HepG2 (cell line): ENCODE data around the gene ROM1. TPM values are rescaled to one million over a fixed set of nuclear protein-coding genes. Genes with fewer than 3 reads are reported as not detected.

Source experiments
- BRF2 ChIP-seq: sonication (generic); formaldehyde crosslinking; IDR thresholded peaks from 2 replicates; pipeline ENCODE4 v1.8.1; 2022; ENCODE audit warnings: mild to moderate bottlenecking, missing genetic modification reagents
- GATAD2A ChIP-seq: IDR thresholded peaks from 2 replicates; pipeline ENCODE4 v1.6.1; 2016
- GPBP1L1 ChIP-seq: sonication (generic); formaldehyde crosslinking; IDR thresholded peaks from 2 replicates; pipeline ENCODE4 v1.5.0; 2020; ENCODE audit warnings: mild to moderate bottlenecking, missing genetic modification reagents
- HHEX ChIP-seq: IDR thresholded peaks from 2 replicates; pipeline ENCODE4 v1.6.1; 2016; ENCODE audit warnings: control low read depth
- NONO ChIP-seq, 2 experiments: fragments of 450-650 bp in 1 of 2; sonication (generic) in 1 of 2; formaldehyde crosslinking in 1 of 2; IDR thresholded peaks in 1 of 2; conservative IDR thresholded peaks in 1 of 2; 2 replicates each; pipeline versions ENCODE4 v1.6.1 to v1.8.0; 2017 to 2022; ENCODE audit warnings: mild to moderate bottlenecking in 1 of 2, missing genetic modification reagents in 1 of 2, moderate library complexity in 1 of 2
- PCBP2 ChIP-seq: fragments of 200-400 bp; formaldehyde crosslinking; optimal IDR thresholded peaks from 2 replicates; pipeline ENCODE3; 2018; ENCODE audit warnings: low read length, low read depth; ENCODE audit not compliant: poor library complexity, severe bottlenecking
- POGK ChIP-seq: sonication (generic); formaldehyde crosslinking; conservative IDR thresholded peaks from 2 replicates; pipeline ENCODE4 v1.8.0; 2022; ENCODE audit warnings: mild to moderate bottlenecking, moderate library complexity, missing genetic modification reagents
- TBX3 ChIP-seq: fragments of 450-650 bp; IDR thresholded peaks from 2 replicates; pipeline ENCODE4 v1.6.1; 2017; ENCODE audit warnings: antibody characterized with exemption, mild to moderate bottlenecking, inconsistent platforms, borderline replicate concordance
- TCF12 ChIP-seq, 2 experiments: fragments of 450-650 bp in 1 of 2; sonication (generic) in 1 of 2; formaldehyde crosslinking in 1 of 2; IDR thresholded peaks; 2 replicates each; pipeline versions ENCODE4 v1.6.1 to v1.8.0; 2017 to 2022; ENCODE audit warnings: antibody characterized with exemption in 1 of 2, mild to moderate bottlenecking in 1 of 2, missing genetic modification reagents in 1 of 2, moderate library complexity in 1 of 2
- TRIM22 ChIP-seq: fragments of 450-650 bp; IDR thresholded peaks from 2 replicates; pipeline ENCODE4 v1.6.1; 2017
- ZBTB38 ChIP-seq: sonication (generic); formaldehyde crosslinking; IDR thresholded peaks from 2 replicates; pipeline ENCODE4 v1.5.1; 2020; ENCODE audit warnings: mild to moderate bottlenecking, missing genetic modification reagents
- ZBTB46 ChIP-seq: sonication (generic); formaldehyde crosslinking; IDR thresholded peaks from 2 replicates; pipeline ENCODE4 v1.4.0; 2020; ENCODE audit warnings: mild to moderate bottlenecking, missing genetic modification reagents, borderline replicate concordance
- ZFAT ChIP-seq: sonication (generic); formaldehyde crosslinking; conservative IDR thresholded peaks from 2 replicates; pipeline ENCODE4 v1.8.1; 2023; ENCODE audit warnings: missing genetic modification reagents, inconsistent platforms
- ZFP36L1 ChIP-seq: sonication (generic); formaldehyde crosslinking; IDR thresholded peaks from 2 replicates; pipeline ENCODE4 v1.8.0; 2022; ENCODE audit warnings: mild to moderate bottlenecking, missing genetic modification reagents, moderate library complexity
- ZNF124 ChIP-seq: sonication (generic); formaldehyde crosslinking; IDR thresholded peaks from 2 replicates; pipeline ENCODE4 v1.4.0; 2020; ENCODE audit warnings: missing genetic modification reagents
- ZNF256 ChIP-seq: sonication (generic); formaldehyde crosslinking; conservative IDR thresholded peaks from 2 replicates; pipeline ENCODE4 v1.4.0; 2020; ENCODE audit warnings: missing genetic modification reagents
- ZNF263 ChIP-seq: sonication (generic); formaldehyde crosslinking; IDR thresholded peaks from 2 replicates; pipeline ENCODE4 v1.4.0; 2020; ENCODE audit warnings: missing genetic modification reagents
- ZNF557 ChIP-seq: sonication (generic); formaldehyde crosslinking; IDR thresholded peaks from 2 replicates; pipeline ENCODE4 v1.4.0; 2020; ENCODE audit warnings: missing genetic modification reagents
- ZNF678 ChIP-seq: sonication (generic); formaldehyde crosslinking; IDR thresholded peaks from 2 replicates; pipeline ENCODE4 v1.4.0; 2020; ENCODE audit warnings: mild to moderate bottlenecking, missing genetic modification reagents
- ZNF720 ChIP-seq: sonication (generic); formaldehyde crosslinking; IDR thresholded peaks from 2 replicates; pipeline ENCODE4 v1.4.0; 2020; ENCODE audit warnings: missing genetic modification reagents
- ZNF772 ChIP-seq: sonication (generic); formaldehyde crosslinking; IDR thresholded peaks from 2 replicates; pipeline ENCODE4 v1.5.0; 2020; ENCODE audit warnings: mild to moderate bottlenecking, missing genetic modification reagents
- ZNF816 ChIP-seq: sonication (generic); formaldehyde crosslinking; IDR thresholded peaks from 2 replicates; pipeline ENCODE4 v1.8.0; 2022; ENCODE audit warnings: missing genetic modification reagents, mild to moderate bottlenecking, borderline replicate concordance
- ZNF850 ChIP-seq: sonication (generic); formaldehyde crosslinking; conservative IDR thresholded peaks from 2 replicates; pipeline ENCODE4 v1.9.0; 2021; ENCODE audit warnings: mild to moderate bottlenecking, missing genetic modification reagents
- polyA plus RNA-seq, 8 experiments: library from polyadenylated mRNA; depleted of rRNA in 3 of 8; stranded (reverse) in 7 of 8; unstranded in 1 of 8; fragments of >200 nt; fragmentation: Illumina TruSeq in 4 of 8; extraction: Trizol in 4 of 8; gene quantifications; 2 replicates each; pipeline versions ENCODE4 v1.2.1 to v1.2.3, GENCODE V29; 2011 to 2016; ENCODE audit warnings: low read depth in 4 of 8, missing spikeins in 1 of 8, mixed read lengths in 1 of 8; ENCODE audit not compliant: insufficient read depth in 1 of 8
- total RNA-seq, 5 experiments: library from RNA; depleted of rRNA; stranded (reverse); fragments of >200 nt; fragmentation: Illumina TruSeq; extraction: Trizol; gene quantifications; 2 replicates each; pipeline ENCODE4 v1.2.3, GENCODE V29; 2016; ENCODE audit warnings: low read depth in 1 of 5

ROM1 gene
- total and polyA plus RNA-seq, 2 of the 13 experiments (the other 11 are each of a cell fraction or from before 2014, with no cell fraction given) = 1.2 to 2.4 TPM

- no peak for TF ChIP-seq GATAD2A (CRISPR knock-in tag)
- TF ChIP-seq ZBTB46 (CRISPR knock-in tag) = no peak
- TF ChIP-seq POGK (CRISPR knock-in tag) = no peak; the same call in 1 of the 2 replicates
- TF ChIP-seq PCBP2 = no peak
- peak; percentile 24 for TF ChIP-seq ZNF772 (CRISPR knock-in tag)
- peak; percentile 64; the same call in 1 of the 2 replicates for TF ChIP-seq ZNF124 (CRISPR knock-in tag)
- no peak for TF ChIP-seq ZNF557 (CRISPR knock-in tag)
- no peak for TF ChIP-seq HHEX (CRISPR knock-in tag)
- no peak for TF ChIP-seq ZFAT
- no peak for TF ChIP-seq TCF12 (IDR thresholded peaks at IDR 0.05)
- TF ChIP-seq TCF12 (CRISPR knock-in tag; IDR thresholded peaks at IDR 0.05) = 0 out of 2 replicates have a peak, but pooled peaks have one; percentile 18
- no peak for TF ChIP-seq TRIM22
- no peak for TF ChIP-seq BRF2 (CRISPR knock-in tag)
- TF ChIP-seq NONO (IDR thresholded peaks at IDR 0.05) = no peak
- TF ChIP-seq NONO (CRISPR knock-in tag; conservative IDR thresholded peaks at IDR 0.05) = peak; percentile 88
- no peak for TF ChIP-seq ZNF850
- TF ChIP-seq ZBTB38 (CRISPR knock-in tag) = no peak; the same call in 1 of the 2 replicates
- no peak for TF ChIP-seq ZNF720 (CRISPR knock-in tag)
- no peak for TF ChIP-seq TBX3
- TF ChIP-seq ZFP36L1 = 0 out of 2 replicates have a peak, but pooled peaks have one; percentile 25
- TF ChIP-seq ZNF678 (CRISPR knock-in tag) = no peak
- TF ChIP-seq ZNF256 (CRISPR knock-in tag) = peak; percentile 59; the same call in 1 of the 2 replicates
- TF ChIP-seq ZNF263 (CRISPR knock-in tag) = no peak
- no peak for TF ChIP-seq ZNF816 (CRISPR knock-in tag)
- no peak for TF ChIP-seq GPBP1L1
Measured at GRCh38 chr11:62573592-62574362, 39.3 kb upstream of the ROM1 start, which contains the start of gene EEF1G (continued).
